Measurements from ENCODE around the gene GRID2.

DNA sequence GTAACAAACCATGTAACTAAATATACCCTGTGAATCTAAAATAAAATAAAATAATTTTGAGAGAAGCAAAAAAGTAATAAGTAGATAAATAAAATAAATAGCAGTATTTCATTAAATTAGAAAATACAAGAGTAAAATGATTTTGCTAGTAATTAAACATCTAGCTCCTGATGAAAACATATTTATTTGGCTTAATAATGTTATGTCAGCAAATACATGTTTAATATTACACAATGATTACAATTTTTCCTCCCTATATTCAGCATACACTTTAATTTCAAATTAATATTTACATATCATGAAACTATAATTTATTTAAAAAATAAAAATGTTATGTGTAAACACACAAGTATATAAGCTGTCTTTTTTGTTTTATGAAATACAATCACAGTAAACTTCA lies 697.1 kb downstream of the GRID2 start:
- TF ChIP-seq, protein P1, sequence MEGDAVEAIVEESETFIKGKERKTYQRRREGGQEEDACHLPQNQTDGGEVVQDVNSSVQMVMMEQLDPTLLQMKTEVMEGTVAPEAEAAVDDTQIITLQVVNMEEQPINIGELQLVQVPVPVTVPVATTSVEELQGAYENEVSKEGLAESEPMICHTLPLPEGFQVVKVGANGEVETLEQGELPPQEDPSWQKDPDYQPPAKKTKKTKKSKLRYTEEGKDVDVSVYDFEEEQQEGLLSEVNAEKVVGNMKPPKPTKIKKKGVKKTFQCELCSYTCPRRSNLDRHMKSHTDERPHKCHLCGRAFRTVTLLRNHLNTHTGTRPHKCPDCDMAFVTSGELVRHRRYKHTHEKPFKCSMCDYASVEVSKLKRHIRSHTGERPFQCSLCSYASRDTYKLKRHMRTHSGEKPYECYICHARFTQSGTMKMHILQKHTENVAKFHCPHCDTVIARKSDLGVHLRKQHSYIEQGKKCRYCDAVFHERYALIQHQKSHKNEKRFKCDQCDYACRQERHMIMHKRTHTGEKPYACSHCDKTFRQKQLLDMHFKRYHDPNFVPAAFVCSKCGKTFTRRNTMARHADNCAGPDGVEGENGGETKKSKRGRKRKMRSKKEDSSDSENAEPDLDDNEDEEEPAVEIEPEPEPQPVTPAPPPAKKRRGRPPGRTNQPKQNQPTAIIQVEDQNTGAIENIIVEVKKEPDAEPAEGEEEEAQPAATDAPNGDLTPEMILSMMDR (optimal IDR thresholded peaks at IDR 0.05 in 1 of 3, IDR thresholded peaks at IDR 0.05 in 1 of 3, conservative IDR thresholded peaks at IDR 0.05 in 1 of 3; ENCODE audit: extremely low read depth in 1 of 3, insufficient read depth in 2 of 3, low read length in 3 of 3) = no peak
- no peak for TF ChIP-seq EZH2 (IDR thresholded peaks at IDR 0.05; ENCODE audit: low read length)
